HG03025 (cell line): Measurements from ENCODE around the gene NEK3.
"Not testable (repeated sequence)": the region's sequence is repeated elsewhere in the genome, so short reads cannot be mapped to it uniquely, and the experiment has no call there.

Experiments
- ATAC-seq: cut with Tn5 transposase; IDR thresholded peaks from one replicate; pipeline ENCODE4 v1.9.1; 2021; ENCODE audit warnings: mild to moderate bottlenecking, moderate library complexity; ENCODE audit not compliant: unreplicated experiment, low FRiP score

NEK3 gene

GRCh38 chr13:52170828-52171391, 11.5 kb upstream of the NEK3 start:
- ATAC-seq = not testable (repeated sequence)

- no peak for ATAC-seq
Measured at GRCh38 chr13:52169839-52170238, 10.4 kb upstream of the NEK3 start.

GRCh38 chr13:52165411-52165810, 6.0 kb upstream of the NEK3 start:
- ATAC-seq = no peak

- no peak for ATAC-seq
Measured at GRCh38 chr13:52164989-52165388, 5.6 kb upstream of the NEK3 start.

GRCh38 chr13:52163878-52164277, 4.5 kb upstream of the NEK3 start:
- ATAC-seq = not testable (repeated sequence)

GRCh38 chr13:52162279-52163101, 3.1 kb upstream of the NEK3 start:
- ATAC-seq = no peak

- ATAC-seq = no peak
Measured at GRCh38 chr13:52161181-52161646, 1.8 kb upstream of the NEK3 start.

GRCh38 chr13:52160506-52160905, 1.1 kb upstream of the NEK3 start:
- ATAC-seq = no peak

GRCh38 chr13:52160053-52160452, 656 bp upstream of the NEK3 start:
- ATAC-seq = no peak

GRCh38 chr13:52158629-52159158, 703 bp downstream of the NEK3 start:
- ATAC-seq = peak; percentile 24

- ATAC-seq = no peak
Measured at GRCh38 chr13:52156724-52157261, 2.6 kb downstream of the NEK3 start.

- ATAC-seq = no peak
Measured at GRCh38 chr13:52155177-52155576, 4.2 kb downstream of the NEK3 start.

GRCh38 chr13:52147225-52147624, 12.2 kb downstream of the NEK3 start:
- ATAC-seq = no peak

GRCh38 chr13:52141299-52141698, 18.1 kb downstream of the NEK3 start:
- no peak for ATAC-seq

GRCh38 chr13:52137489-52137888, 21.9 kb downstream of the NEK3 start:
- ATAC-seq = no peak

- no peak for ATAC-seq
Measured at GRCh38 chr13:52136763-52137162, 22.6 kb downstream of the NEK3 start.

GRCh38 chr13:52130641-52131040, 28.8 kb downstream of the NEK3 start:
- ATAC-seq = no peak

GRCh38 chr13:52128714-52129700, 30.4 kb downstream of the NEK3 start, which contains the start of gene NEK5:
NEK5 (minus strand) TSS chr13:52129073; CDS start chr13:52127482, 1,591 bp downstream.
- peak; percentile 67 for ATAC-seq

- peak; percentile 17 for ATAC-seq
Measured at GRCh38 chr13:52127783-52128702, 31.4 kb downstream of the NEK3 start.
